Muscle of back (tissue), 11 donors: ENCODE data around the gene HCN4. TPM values are rescaled to one million over a fixed set of nuclear protein-coding genes. Genes with fewer than 3 reads are reported as not detected.

Experiments
- DNase-seq, 3 donors: peaks; one replicate each; pipeline versions ENCODE4 v3.0.0 to v3.0.0-alpha.2; 2013
- polyA plus RNA-seq, 10 donors: library from polyadenylated mRNA; unstranded; fragments of 120-200 nt; gene quantifications; one replicate each; pipeline ENCODE4 v1.2.1, GENCODE V29; 2013; ENCODE audit not compliant: insufficient read length in 10 of 10

Gene HCN4
- polyA plus RNA-seq, 10 donors, result 0.03 to 0.07 (median 0.04) TPM; not detected in 7

DNA sequence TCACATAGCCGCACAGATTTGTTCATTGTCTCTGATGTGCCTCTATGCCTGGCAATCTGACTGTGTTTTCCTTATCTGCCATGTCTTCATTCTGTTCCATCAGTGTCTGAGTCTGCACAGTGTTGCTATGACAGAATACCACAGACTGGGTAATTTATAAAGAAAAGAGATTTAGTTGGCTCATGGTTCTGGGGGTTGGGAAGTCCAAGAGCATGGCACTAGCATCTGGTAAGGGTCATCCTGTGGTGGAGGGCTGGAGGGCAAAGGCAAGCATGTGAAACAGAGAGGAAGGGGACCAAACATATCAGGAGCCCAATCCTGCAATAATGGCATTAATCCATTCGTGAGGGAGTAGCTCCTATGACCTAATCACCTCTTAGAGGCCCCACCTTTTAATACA, 11.9 kb upstream of the HCN4 start:
- no peak for DNase-seq

DNA sequence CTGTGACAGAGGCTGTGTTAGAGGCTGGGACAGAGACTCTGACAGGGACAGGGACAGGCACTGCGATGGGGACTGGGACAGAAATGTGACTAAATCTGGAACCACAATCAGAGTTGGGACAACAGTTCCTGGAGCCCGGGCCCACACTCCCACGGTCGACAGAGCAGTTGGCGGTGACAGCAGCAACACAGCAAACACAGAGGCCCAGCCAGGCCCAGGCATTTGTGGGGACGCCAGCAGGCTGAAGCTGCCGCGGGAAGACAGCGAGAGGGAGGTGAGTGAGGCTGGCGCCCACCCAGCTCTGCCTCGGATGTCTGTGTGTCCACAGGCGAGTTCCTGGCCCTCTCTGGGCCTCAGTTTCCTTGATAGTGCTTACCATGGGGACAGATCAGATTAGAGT, 9.3 kb upstream of the HCN4 start:
- DNase-seq, result no peak

DNA sequence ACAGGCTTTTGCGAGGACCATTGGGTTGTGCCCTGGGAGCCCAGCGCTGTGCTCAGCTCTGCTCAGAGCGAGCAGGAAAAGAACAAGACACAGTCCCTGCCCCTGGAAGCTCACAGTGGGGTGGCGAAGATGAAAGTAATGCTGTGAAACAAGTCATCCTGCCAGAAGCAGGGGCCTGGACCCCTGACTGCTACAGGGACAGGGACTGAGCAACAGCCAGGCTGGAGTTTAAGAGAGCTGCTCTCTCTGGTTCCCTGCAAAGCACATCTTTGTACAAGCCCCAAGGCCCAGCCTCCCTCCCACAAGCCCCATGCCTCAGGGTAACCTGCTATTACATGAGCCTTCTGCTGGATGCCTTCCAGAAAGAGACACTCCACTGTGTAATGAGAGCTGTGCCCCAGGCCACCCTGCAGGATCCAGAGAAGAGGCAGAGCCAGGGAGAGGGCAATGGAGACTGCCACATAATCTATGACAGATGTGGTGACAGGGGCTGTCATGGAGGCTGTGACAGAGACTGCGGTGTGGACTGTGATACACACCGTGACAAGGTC, 7.1 kb upstream of the HCN4 start:
- DNase-seq, result no peak

DNA sequence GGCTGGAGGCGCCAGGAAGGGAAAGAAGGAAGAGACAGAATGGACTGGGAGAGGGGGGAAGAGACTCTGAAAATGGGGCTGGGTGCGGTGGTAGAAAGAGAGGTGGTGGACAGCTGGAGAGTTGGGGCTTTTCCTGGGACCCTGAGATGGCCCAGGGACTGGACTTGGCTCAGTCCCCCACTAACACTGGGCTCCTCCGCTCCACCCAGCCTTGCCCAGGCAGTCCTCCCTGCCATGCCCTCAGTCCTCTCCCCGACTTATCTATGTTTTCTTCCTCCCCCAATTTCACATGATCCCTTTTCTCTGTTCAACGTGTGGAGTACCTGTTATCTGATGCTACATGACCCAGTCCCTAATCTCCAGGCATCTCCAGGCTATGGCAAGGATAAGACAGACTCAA, 6.3 kb upstream of the HCN4 start:
- DNase-seq, result no peak

DNA sequence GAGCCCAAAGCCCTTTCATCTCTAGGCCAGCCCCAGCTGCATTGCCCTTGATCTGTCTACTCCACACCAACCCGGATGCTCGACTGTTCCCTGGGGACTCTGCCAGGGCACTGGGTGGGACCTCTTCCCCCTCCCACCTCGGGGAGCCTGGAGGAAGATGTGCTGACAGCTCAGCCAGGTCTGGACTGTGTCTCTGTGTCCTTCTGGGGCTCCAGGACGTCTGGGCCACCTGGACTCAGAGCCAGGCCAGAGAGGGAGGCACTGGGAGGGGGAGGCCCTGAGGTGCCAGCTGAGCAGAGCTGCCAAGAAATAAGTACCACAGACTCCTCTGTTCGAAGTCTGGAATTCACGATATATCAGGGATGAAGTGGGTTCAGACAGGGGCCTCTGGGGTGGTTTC, 5.8 kb upstream of the HCN4 start:
- no peak for DNase-seq

DNA sequence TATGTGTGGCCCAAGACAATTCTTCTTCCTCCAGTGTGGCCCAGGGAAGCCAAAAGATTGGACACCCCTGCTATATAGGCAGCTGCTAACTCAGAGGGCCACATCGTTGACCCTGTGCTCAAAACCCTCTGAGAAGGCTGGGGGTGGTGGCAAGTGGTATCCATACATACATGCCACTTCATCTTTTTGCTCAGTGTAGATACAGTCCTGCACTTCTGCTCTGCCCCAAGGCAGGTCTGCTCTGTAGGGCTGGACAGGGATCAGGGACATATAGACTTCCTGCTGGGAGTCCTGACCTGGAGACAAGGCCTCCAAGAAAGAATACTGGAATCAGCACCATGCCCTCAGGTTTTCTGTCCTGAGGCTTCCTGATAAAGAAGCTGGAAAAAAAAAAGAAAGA, 4.5 kb upstream of the HCN4 start:
- DNase-seq, result no peak

DNA sequence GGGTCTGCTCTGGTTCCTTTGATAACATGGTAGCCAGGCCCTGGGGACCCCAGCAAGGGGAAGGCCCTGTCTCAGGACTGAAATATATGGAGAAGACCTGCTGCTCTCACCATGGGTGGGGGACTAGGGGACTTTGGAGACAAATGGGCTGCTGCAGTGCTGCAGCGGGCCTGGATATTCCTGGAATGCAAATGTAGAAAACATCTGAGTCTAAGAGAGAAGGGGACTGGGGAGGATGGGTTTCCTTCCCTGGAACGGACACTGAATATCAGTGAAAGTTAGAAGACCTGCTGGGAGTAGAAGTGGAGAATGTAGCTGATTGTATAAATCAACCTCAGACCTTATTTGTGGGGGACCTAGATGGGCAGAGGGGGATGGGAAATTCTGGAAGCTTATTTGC, 3.1 kb upstream of the HCN4 start:
- DNase-seq, result no peak

DNA sequence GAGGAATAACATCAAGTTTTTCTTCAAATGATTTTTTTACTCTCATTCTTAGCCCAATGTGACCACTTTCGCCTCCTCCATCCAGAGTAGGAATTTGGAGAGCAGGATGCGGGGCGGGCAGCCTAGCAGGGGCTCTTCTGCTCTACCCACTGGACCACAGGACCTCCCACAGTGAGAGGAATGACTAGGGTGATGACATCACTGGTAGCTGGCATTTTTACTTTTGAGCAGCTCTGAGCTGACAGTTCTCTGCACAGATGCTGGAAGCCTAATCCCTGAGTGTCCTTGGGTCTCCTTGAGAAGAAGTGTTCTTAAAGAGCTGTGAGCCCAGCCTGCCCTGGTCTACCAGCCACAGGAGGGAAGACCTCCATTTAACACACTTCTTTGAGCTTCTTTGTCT, 1.4 kb upstream of the HCN4 start:
- no peak for DNase-seq

DNA sequence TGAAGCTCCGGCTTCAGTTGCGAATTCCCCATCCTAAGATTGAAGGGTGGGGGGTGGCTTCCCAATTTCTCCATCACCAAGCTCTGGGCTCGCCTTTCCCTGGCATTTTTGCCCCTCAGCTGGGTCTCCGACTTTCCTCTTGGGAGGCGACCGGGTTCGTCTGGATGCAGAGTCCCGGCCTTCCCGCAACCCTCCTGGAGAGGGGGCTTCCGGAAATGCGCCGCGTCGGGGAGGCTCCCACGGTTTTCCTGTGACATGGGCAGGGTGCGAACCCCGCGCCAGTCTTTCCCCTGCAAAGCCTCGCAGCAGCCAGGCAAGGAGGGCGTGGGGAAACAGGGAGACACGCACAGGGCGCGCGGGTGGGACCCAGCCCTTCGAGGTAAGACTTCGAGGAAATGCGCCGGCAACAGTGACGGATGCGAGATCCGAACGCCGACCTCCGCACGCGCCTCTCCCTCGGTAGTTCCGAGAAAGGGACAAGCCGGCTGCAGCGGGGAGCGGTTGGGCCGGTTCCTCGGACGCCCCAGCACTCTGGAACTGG, 466 bp upstream of the HCN4 start:
- no peak for DNase-seq

DNA sequence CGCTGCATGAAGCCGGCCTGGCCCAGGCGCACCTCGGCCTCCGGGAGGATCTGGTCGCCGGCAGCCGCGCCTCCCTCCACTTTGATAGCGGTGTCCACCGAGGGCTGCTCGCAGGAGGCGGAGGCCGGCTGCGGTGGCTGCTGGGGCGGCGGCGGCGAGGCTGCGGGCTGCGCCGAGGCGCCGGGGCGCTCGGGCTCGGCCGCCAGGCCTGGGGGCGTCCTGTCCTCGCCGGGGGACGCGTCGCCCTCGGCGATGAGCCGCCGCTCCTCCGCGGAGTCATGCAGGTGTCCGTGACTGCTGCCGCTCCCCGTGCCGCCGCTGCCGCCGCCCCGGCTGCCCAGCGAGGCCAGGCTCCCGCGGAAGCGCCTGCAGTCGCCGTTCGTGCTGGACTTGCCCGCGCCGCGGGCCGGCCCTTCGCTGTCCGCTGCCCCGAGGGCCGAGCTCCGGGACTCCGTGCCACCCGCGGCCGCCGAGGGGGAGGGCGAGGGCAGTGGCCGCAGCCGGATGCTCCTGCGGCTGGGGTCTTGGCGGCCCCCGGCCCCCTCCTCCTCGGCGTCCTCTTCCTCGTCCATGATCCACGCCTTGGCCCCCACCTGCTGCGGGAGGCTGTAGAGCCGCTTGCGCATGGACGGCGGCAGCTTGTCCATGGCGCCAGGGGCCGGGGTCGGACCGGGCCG, 996 bp downstream of the HCN4 start:
- peak in 1 of 3 donors; percentile 20 for DNase-seq

DNA sequence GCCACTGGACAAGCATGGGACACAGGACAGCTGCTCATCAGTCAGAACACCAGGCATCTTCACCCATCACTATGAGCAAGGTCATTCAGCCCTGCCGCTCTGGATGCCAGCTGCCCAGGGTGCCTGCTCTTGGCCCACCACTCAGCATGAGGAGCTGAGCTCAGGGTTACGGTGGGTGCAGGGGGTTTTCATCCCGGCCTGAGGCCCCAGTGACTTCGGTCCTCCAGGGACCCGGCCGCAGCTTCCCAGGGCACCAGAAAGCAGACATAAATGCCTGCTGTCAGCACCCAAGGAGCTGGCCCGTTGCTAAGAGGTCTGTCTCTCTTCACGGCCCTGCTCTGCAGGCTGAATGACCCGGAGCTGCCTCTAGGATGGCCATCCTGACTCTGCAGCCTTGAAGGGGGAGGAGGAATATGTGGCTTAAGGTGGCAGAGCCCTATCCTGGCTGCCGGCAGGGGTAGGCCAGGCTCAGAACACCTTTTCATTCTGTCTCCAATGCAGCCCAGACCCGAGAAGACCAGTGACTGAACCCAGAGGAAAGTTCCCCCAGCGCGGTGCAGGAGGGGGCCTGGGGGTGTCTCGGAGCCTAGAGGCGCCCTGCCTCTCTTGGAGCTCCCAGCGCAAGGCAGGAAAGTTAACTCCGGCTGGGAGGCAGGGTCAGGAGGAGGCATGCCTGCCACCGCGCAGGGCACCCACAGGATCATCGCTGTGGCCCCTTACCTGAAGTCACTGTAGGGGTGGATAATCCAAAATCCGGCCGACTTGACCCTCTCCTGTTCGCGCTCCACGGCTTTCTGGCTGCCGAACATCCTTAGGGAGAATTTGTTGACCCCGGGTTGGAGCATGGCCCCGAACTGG, 1.8 kb downstream of the HCN4 start:
- no peak for DNase-seq

DNA sequence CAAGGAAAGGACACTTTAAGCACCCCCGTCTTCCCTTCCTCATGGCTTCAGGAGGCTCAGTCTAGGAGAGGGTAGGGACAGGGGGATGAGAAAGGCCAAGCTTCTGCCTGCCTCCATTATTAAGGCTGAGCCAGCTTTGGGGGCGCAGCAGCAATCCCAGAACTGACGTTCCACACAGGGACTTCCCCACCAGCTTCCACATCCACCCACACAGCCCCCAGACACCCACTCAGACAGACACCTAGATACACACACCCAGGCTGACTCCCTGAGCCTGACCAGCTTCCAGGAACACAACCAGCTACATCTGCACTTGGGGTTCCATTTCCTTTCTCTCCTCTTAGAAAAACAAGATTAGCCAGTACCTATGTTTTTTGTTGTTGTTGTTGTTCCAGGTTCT, 4.7 kb downstream of the HCN4 start:
- DNase-seq, result no peak

DNA sequence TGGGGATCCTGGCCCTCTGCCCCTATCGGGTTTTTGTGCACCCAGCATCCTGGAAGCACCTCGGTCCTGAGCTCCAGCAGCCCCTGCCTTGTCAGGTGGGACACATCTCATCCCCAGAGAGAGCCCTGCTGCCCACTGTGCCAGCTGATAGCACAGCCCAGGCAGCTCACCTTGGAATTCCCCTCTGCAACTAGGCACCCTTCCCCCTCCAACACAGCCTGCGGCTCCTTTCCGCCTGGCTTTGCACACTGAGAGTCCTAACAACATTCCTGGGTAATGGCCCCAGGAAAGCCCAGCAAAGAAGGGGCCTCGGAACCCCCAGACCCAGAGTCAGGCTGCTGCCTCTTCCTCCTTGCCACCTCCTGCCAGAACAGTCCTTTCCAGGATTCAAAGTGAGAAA, 5.9 kb downstream of the HCN4 start:
- no peak for DNase-seq

DNA sequence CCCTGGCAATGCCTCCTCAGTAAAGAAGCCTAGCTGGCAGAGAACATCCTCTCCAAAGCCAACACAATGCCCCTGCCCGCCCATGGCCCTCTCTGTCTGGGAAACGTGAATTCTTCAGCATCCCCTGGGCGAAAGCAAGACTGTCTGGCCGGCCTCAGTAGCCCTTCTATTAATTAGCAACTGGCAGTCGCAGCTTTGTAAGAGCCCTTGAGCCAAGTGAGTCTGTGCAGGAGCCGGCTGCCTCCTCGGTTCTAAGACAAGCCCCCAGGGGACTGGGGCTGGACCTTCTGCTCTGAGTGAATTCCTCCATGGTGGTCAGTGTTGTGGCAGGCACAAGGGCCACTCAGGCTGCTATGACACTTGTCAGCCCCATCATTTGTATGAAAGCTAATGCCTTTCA, 7.4 kb downstream of the HCN4 start:
- DNase-seq, result no peak

DNA sequence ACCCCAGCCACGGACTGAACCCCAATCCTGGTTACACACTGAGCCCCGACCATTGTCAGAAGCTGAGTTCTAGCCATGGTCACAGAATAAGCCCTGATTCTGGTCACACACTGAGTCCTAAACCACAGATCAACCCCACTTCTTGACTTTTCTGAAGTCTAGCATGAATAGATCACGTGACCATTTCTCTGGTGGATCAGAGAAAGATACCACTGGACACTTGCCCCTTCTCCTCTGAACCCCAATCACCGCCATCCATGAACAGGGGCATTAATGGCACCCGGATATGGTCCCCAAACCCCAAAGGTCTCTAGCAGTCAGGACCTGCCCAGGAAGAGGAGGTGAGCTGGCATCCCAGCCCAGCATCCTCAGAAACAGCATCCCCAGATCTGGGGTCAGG, 9.1 kb downstream of the HCN4 start:
- no peak for DNase-seq

DNA sequence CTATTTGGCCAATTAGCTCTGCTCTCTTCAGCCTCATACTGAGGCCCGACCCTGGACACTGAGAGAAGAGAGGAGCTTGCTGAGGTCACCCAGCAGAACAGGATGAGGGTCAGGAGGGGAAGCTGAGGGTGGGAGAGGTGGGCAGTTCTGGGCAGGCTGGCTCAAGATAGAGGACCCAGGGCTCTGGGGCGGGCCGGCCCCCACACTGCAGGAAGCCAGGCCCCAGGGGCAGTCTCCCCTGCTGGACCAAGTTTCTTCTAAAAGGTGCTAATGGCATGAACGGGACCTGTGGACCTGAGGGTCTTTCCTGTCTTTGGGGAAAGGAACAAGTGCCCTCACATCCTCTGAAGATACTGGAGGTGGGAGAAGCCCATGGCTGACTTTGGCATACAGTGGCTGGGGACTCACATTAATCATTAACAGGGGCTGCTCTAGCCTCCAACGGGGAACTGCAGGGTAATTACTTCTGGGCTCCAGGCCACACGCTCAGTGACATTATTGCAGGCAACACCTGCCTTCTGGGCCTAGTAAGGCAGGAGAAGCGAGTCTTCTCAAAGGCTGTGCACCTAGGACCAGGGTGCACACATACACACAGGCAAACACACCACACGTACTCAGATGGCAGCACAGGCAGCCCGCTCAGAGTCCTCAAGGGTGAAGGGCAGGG, 10.6 kb downstream of the HCN4 start:
- no peak for DNase-seq

DNA sequence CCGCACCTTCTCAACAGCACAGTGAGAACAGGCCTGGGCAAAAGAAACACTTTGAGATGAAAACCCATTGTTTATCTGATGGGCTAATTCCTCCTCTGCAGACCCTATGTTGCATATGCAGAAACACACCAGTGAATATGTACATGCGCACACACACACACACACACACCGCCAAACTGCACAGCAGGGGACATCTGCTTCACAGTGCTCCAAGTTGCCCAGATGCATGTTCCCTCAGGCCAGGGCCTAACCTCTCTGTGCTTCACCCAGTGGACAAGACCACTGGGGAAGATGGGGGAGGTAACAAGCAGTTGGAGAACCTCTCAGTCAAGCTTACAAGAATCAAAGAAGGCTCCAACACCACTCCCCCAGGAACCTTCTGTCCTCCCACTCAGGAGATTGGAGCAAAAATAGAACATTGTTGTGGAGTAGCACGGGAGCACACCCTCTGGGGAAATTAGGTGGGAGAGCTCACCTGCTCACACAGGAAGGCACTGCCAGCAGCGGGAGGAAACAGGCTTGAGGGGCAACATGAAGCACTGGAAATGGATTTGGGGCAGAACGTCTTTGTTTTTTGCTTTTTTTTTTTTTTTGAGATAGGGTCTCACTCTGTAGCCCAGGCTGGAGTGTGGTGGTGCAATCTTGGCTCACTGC, 13.0 kb downstream of the HCN4 start:
- DNase-seq, result no peak

DNA sequence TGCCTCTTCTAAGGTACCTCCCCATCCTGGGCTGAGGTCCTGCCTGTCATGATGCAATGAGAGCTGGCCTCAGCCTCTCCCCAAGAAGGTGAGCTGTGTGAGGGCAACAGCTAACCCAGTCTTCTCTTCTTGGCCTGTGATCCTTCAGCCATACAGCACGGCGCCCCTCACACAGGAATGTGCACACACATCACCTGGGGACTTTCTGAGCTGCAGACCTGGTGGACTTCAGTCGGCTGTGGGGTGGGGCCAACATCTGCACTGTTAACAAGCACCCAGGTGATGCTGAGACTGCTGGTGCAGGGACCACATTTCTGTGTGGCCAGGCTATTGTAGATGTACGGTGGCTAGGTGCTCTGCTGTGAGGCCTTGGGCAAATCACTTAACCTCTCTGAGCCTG, 14.5 kb downstream of the HCN4 start:
- no peak for DNase-seq

DNA sequence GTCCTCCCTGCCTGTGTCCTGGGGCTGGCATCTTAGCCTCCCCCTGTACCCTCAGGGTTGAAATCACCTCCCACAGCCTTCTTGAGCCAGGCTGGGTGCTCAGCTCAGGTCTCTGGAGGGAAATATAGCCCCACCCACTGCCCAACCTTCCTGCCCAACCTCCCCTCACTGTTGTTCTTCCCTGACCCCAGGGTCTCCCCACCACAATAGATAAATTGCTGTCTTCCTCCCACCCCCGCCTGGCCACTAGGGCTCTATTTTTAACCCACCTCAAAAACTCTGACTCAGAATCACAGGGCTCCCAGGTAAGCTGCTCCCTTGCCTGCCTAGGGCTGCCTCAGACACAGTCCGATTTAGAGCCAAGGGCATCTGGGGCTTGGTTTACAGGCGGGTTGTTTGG, 15.0 kb downstream of the HCN4 start:
- no peak for DNase-seq

DNA sequence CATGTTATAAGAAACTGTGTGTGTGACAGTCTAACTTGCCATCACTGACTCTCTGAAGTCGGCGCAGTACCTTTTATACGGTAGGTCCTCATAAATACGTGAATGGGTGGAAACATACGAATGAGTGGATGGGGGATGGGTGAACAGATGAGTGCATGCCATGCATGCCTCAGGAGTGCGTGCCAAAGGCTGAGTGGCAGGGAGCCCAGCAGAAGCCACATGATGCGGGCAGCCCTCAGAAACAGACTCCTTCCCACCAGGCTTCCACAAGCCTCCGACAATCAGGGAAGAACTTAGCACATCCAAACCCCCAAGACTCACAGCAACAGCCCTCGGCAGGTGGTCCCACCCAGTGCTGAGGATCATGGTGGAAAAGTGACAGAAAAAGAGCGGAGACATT, 16.7 kb downstream of the HCN4 start:
- no peak for DNase-seq

DNA sequence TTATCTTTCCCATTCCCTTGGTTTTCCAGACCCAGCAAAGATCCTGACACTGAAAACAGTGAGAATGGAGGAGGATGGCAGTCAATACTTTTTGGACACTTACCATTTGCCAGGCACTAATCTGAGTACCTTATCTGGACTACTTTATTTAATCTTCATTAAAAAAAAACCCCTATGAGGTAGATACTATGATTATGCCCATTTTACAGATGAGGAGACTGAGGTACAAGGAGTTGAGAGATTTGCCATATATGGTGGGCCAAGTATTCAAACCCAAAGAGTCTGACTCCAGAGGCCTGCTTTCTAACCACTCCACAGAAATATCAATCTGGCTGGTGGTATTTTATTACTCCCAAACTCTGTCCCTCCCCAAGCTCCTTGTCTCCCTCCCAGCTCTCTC, 19.6 kb downstream of the HCN4 start:
- no peak for DNase-seq

DNA sequence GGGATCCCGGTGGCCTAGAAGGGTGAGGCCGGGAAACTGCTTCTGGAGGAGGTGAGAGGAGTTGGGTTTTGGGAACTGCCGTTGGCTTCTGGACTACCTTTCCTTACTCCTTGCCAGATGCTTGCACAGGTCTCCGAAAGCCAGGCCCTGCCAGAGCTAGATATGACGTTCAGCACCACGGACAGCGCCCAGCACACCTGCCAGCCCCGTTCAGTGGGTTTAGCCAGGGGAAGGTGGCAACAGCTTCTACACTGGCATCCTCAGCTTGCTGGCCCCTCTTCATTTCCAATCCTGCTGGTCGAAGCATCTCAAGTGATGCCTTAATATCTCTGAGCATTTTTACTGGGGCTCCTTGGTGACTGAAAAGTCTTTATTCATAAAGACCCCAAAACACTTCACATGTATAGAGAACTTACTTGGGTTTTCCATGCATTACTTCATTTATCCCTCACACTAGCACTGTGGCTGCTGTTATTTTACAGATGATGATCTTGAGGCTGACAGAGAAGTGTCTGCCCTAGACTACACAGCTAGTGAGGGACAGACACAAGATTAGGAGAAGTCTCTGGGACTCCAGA, 21.9 kb downstream of the HCN4 start:
- peak; percentile 32 to 62 (median 43) for DNase-seq
